IMR-90 (cell line): ENCODE data around the gene PFKFB1. TPM values are rescaled to one million over a fixed set of nuclear protein-coding genes. Genes with fewer than 3 reads are reported as not detected.

Source experiments
- ATAC-seq: fragments of 200-7000 bp; cut with Tn5 transposase; 2 replicates; pipeline ENCODE4 v1.9.1; 2020; ENCODE audit warnings: low read depth, mild to moderate bottlenecking, moderate library complexity
- BruUV-seq: library from RNA; stranded (reverse); fragments of 400-500 nt; replicated peaks from 2 replicates; lab custom pipeline; 2021; lab: Mats Ljungman, UMichigan
- CTCF ChIA-PET: fragments of 300-600 bp; formaldehyde crosslinking; extraction: SDS; loops from one replicate; lab custom pipeline; 2021; ENCODE audit warnings: antibody characterized with exemption; lab: Yijun Ruan, JAX
- POLR2A ChIA-PET: fragments of 300-600 bp; sonication (Branson Sonifier 250); formaldehyde crosslinking; loops from one replicate; lab custom pipeline; 2022; ENCODE audit warnings: antibody characterized with exemption; ENCODE audit not compliant: unreplicated experiment; lab: Charles Lee
- DNase-seq: peaks from one replicate; pipeline ENCODE4 v3.0.0; 2013
- H2AFZ ChIP-seq: replicated peaks from 2 replicates; pipeline ENCODE3; 2013; ENCODE audit warnings: low read length, mild to moderate bottlenecking; ENCODE audit not compliant: poor library complexity
- H2AK5ac ChIP-seq: 2 replicates; pipeline ENCODE4 v1.6.1; 2013; ENCODE audit warnings: low read depth, low read length, inconsistent platforms
- H2AK9ac ChIP-seq: replicated peaks from 2 replicates; pipeline ENCODE3; 2013; ENCODE audit warnings: mild to moderate bottlenecking, low read depth, low read length, moderate library complexity; ENCODE audit not compliant: poor library complexity
- H2BK120ac ChIP-seq: 2 replicates; pipeline ENCODE4 v1.6.1; 2013; ENCODE audit warnings: low read depth, low read length, inconsistent platforms
- H2BK15ac ChIP-seq: 3 replicates; pipeline ENCODE4 v1.6.1; 2013; ENCODE audit warnings: low read depth, low read length, inconsistent platforms
- H2BK20ac ChIP-seq: 2 replicates; pipeline ENCODE4 v1.6.1; 2013; ENCODE audit warnings: low read depth, mild to moderate bottlenecking, inconsistent platforms, low read length, moderate library complexity
- H2BK5ac ChIP-seq: 2 replicates; pipeline ENCODE4 v1.6.1; 2013; ENCODE audit warnings: mild to moderate bottlenecking, low read depth, low read length, inconsistent platforms; ENCODE audit not compliant: poor library complexity, severe bottlenecking
- H3K14ac ChIP-seq: replicated peaks from 2 replicates; pipeline ENCODE4 v1.6.1; 2013; ENCODE audit warnings: low read depth, low read length, inconsistent platforms
- H3K18ac ChIP-seq: 2 replicates; pipeline ENCODE4 v1.6.1; 2013; ENCODE audit warnings: low read depth, low read length, control low read depth
- H3K23ac ChIP-seq: 2 replicates; pipeline ENCODE4 v1.6.1; 2013; ENCODE audit warnings: low read depth, low read length, inconsistent platforms
- H3K27ac ChIP-seq: 2 replicates; pipeline ENCODE4 v1.5.1; 2013; ENCODE audit warnings: mild to moderate bottlenecking, control low read depth, low read length; ENCODE audit not compliant: insufficient read depth
- H3K27me3 ChIP-seq: 2 replicates; pipeline ENCODE4 v1.6.1; 2013; ENCODE audit warnings: low read length; ENCODE audit not compliant: control insufficient read depth, insufficient read depth
- H3K36me3 ChIP-seq: 2 replicates; pipeline ENCODE4 v1.6.1; 2013; ENCODE audit warnings: low read length, mixed read lengths; ENCODE audit not compliant: control insufficient read depth, insufficient read depth
- H3K4ac ChIP-seq: 2 replicates; pipeline ENCODE4 v1.6.1; 2013; ENCODE audit warnings: low read depth, low read length, inconsistent platforms
- H3K4me1 ChIP-seq: 2 replicates; pipeline ENCODE4 v1.6.1; 2013; ENCODE audit warnings: low read length, mixed read lengths; ENCODE audit not compliant: control insufficient read depth, insufficient read depth
- H3K4me2 ChIP-seq: 2 replicates; pipeline ENCODE4 v1.6.1; 2013; ENCODE audit warnings: low read depth, mild to moderate bottlenecking, control low read depth, low read length, moderate library complexity
- H3K4me3 ChIP-seq: 2 replicates; pipeline ENCODE4 v1.5.1; 2013; ENCODE audit warnings: low read depth, mild to moderate bottlenecking, control low read depth, low read length, moderate library complexity; ENCODE audit not compliant: insufficient read depth
- H3K56ac ChIP-seq: 2 replicates; pipeline ENCODE4 v1.6.1; 2013; ENCODE audit warnings: low read length, inconsistent platforms; ENCODE audit not compliant: insufficient read depth; ENCODE audit errors: extremely low read depth
- H3K79me1 ChIP-seq, 2 experiments: 2 replicates each; pipeline ENCODE4 v1.6.1; 2013; ENCODE audit warnings: low read length in 2 of 2, inconsistent platforms in 1 of 2, low read depth in 1 of 2
- H3K9ac ChIP-seq: 2 replicates; pipeline ENCODE4 v1.6.1; 2013; ENCODE audit warnings: low read depth, low read length, control low read depth
- H3K9me1 ChIP-seq: 2 replicates; pipeline ENCODE4 v1.6.1; 2013; ENCODE audit warnings: low read length, inconsistent platforms; ENCODE audit not compliant: insufficient read depth
- H3K9me3 ChIP-seq: 2 replicates; pipeline ENCODE4 v1.6.1; 2013; ENCODE audit warnings: low read length; ENCODE audit not compliant: control insufficient read depth, insufficient read depth
- H4K20me1 ChIP-seq: 2 replicates; pipeline ENCODE4 v1.6.1; 2013; ENCODE audit warnings: low read length, inconsistent platforms; ENCODE audit not compliant: insufficient read depth
- H4K5ac ChIP-seq: 2 replicates; pipeline ENCODE4 v1.6.1; 2013; ENCODE audit warnings: mild to moderate bottlenecking, low read depth, low read length, control low read depth
- H4K8ac ChIP-seq, 2 experiments: 2 replicates each; pipeline ENCODE4 v1.6.1; 2013; ENCODE audit warnings: low read depth in 2 of 2, low read length in 2 of 2, control low read depth in 1 of 2, inconsistent platforms in 1 of 2
- H4K91ac ChIP-seq: 2 replicates; pipeline ENCODE4 v1.6.1; 2013; ENCODE audit warnings: low read depth, low read length, inconsistent platforms; ENCODE audit not compliant: insufficient read depth
- BHLHE40 ChIP-seq: fragments of 150-350 bp; IDR thresholded peaks from 2 replicates; pipeline ENCODE4 v1.6.1; 2016; ENCODE audit warnings: mild to moderate bottlenecking, low read depth, low read length
- CEBPB ChIP-seq: IDR thresholded peaks from 2 replicates; pipeline ENCODE4 v1.6.1; 2012; ENCODE audit warnings: low read depth, low read length, improper control_type of control experiment
- CHD1 ChIP-seq: IDR thresholded peaks from 2 replicates; pipeline ENCODE4 v1.6.1; 2012; ENCODE audit warnings: low read depth, low read length, improper control_type of control experiment
- FOS ChIP-seq: fragments of 150-350 bp; IDR thresholded peaks from 2 replicates; pipeline ENCODE4 v1.6.1; 2016; ENCODE audit warnings: low read depth, low read length
- MAFK ChIP-seq: IDR thresholded peaks from 2 replicates; pipeline ENCODE4 v1.6.1; 2012; ENCODE audit warnings: low read depth, low read length, improper control_type of control experiment
- MAZ ChIP-seq: IDR thresholded peaks from 2 replicates; pipeline ENCODE4 v1.6.1; 2012; ENCODE audit warnings: low read depth, mild to moderate bottlenecking, low read length, improper control_type of control experiment, moderate library complexity, borderline replicate concordance
- MXI1 ChIP-seq: IDR thresholded peaks from 2 replicates; pipeline ENCODE4 v1.6.1; 2012; ENCODE audit warnings: low read depth, mild to moderate bottlenecking, low read length, moderate library complexity, borderline replicate concordance
- NFE2L2 ChIP-seq: fragments of 150-350 bp; IDR thresholded peaks from 2 replicates; pipeline ENCODE4 v1.6.1; 2016; ENCODE audit warnings: low read depth, mild to moderate bottlenecking, low read length
- POLR2A ChIP-seq: IDR thresholded peaks from 2 replicates; pipeline ENCODE4 v1.6.1; 2012; ENCODE audit warnings: mild to moderate bottlenecking, low read depth, low read length
- RAD21 ChIP-seq: IDR thresholded peaks from 2 replicates; pipeline ENCODE4 v1.6.1; 2012; ENCODE audit warnings: low read length, improper control_type of control experiment
- RCOR1 ChIP-seq: IDR thresholded peaks from 2 replicates; pipeline ENCODE4 v1.6.1; 2012; ENCODE audit warnings: mild to moderate bottlenecking, low read length, improper control_type of control experiment; ENCODE audit not compliant: insufficient replicate concordance
- RFX5 ChIP-seq: IDR thresholded peaks from 2 replicates; pipeline ENCODE4 v1.8.0; 2012; ENCODE audit warnings: low read depth, mild to moderate bottlenecking, low read length, moderate library complexity
- SMC3 ChIP-seq: fragments of 150-350 bp; IDR thresholded peaks from 2 replicates; pipeline ENCODE4 v1.6.1; 2016; ENCODE audit warnings: low read depth, mild to moderate bottlenecking, antibody characterized with exemption, low read length, moderate library complexity
- WGBS, 2 experiments: methylation state at CpG; one replicate each; pipeline versions ENCODE4 v1.1.5 to v1.1.7; 2013; ENCODE audit warnings: missing lambda C conversion rate in 2 of 2; ENCODE audit not compliant: insufficient read length in 1 of 2; ENCODE audit errors: extremely low coverage in 2 of 2; 5-methylcytosine and 5-hydroxymethylcytosine counted together
- dilution Hi-C: fragments of 300-500 bp; cut with HindIII; formaldehyde crosslinking; loops from one replicate; pipeline ENCODE4 v1.14.3; 2018; ENCODE audit warnings: low sequenced_read_pairs; ENCODE audit not compliant: unreplicated experiment
- in situ Hi-C: fragments of 300-500 bp; cut with MboI; formaldehyde crosslinking; loops from 3 replicates; pipeline ENCODE4 v1.14.3; 2019; ENCODE audit warnings: low sequenced_read_pairs, inconsistent platforms, mixed read lengths
- intact Hi-C: fragments of 100-400 bp; cut with micrococcal nuclease; formaldehyde crosslinking; loops from 2 replicates; pipeline ENCODE4 v1.10.0; 2022
- polyA plus RNA-seq, 3 experiments: library from polyadenylated mRNA; depleted of rRNA; stranded (reverse); fragments of >200 nt; gene quantifications; 2 replicates each; pipeline ENCODE4 v1.2.3, GENCODE V29; 2012; ENCODE audit warnings: low replicate concordance in 1 of 3
- total RNA-seq: library from RNA; depleted of rRNA; stranded (reverse); fragments of >200 nt; gene quantifications from 2 replicates; pipeline ENCODE4 v1.2.3, GENCODE V29; 2012
- TF ChIP-seq, protein P1 (sequence below): fragments of 150-350 bp; IDR thresholded peaks from 2 replicates; pipeline ENCODE4 v1.6.1; 2017; ENCODE audit warnings: mild to moderate bottlenecking, antibody characterized with exemption, low read length, low read depth
- TF ChIP-seq, protein P2 (sequence below): fragments of 150-350 bp; IDR thresholded peaks from 2 replicates; pipeline ENCODE4 v1.6.1; 2016; ENCODE audit warnings: low read depth, mild to moderate bottlenecking, low read length, moderate library complexity, borderline replicate concordance
- TF ChIP-seq, protein P3 (sequence below): conservative IDR thresholded peaks from 2 replicates; pipeline ENCODE4 v1.5.1; 2012; ENCODE audit warnings: mild to moderate bottlenecking, low read depth, low read length, improper control_type of control experiment

Gene PFKFB1
- total and polyA plus RNA-seq, 2 of the 4 experiments (the other 2 are of a cell fraction): under 0.01 to 0.15 TPM

DNA sequence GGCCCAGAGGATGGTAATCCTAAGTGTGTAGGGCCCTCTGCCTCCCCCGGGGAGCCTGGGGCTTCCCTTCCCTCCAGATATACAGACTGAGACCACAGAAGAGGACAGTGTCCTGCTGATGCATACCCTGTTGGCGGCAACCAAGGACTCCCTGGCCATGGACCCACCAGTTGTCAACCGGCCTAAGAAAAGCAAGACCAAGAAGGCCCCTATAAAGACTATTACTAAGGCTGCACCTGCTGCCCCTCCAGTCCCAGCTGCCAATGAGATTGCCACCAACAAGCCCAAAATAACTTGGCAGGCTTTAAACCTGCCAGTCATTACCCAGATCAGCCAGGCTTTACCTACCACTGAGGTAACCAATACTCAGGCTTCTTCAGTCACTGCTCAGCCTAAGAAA lies 71.4 kb downstream of the PFKFB1 start:
- Histone ChIP-seq H3K4me3 (no peak overlapping the region), H3K4ac (no peak overlapping the region), H3K79me1 (peaks cover 0 to 7% of the 10 kb centered on the region in 2 experiments; a peak in 2 of 4 replicates), H3K9me3 (no peaks in the 10 kb centered on the region), H3K18ac (no peak overlapping the region), H3K14ac (no peak overlapping the region), H2AFZ (peak overlapping the region; percentile 8), H4K8ac (no peak overlapping the region), H3K9me1 (no peaks in the 10 kb centered on the region; the same call in 1 of the 2 replicates), H3K4me2 (no peak overlapping the region), H2BK15ac (no peak overlapping the region), H2BK120ac (no peak overlapping the region), H4K91ac (no peak overlapping the region), H2AK9ac (no peak overlapping the region), H3K4me1 (no peaks in the 10 kb centered on the region), H3K27me3 (no peaks in the 10 kb centered on the region), H3K23ac (no peak overlapping the region), H3K27ac (no peak overlapping the region), H4K20me1 (no peaks in the 10 kb centered on the region; the same call in 1 of the 2 replicates), H3K9ac (no peak overlapping the region), H4K5ac (no peak overlapping the region), H2AK5ac (no peak overlapping the region), H3K36me3 (peaks cover 15% of the 10 kb centered on the region), H3K56ac (no peak overlapping the region), H2BK5ac (no peak overlapping the region), H2BK20ac (no peak overlapping the region)
- no peak for ATAC-seq
- no peak for DNase-seq
- in situ Hi-C loops: no loop called here
- intact Hi-C loops: no loop called here
- no CpG with 5 or more reads among the region's 3 CpGs for WGBS, 2 experiments
- no peak for TF ChIP-seq MAZ
- TF ChIP-seq, protein P1, sequence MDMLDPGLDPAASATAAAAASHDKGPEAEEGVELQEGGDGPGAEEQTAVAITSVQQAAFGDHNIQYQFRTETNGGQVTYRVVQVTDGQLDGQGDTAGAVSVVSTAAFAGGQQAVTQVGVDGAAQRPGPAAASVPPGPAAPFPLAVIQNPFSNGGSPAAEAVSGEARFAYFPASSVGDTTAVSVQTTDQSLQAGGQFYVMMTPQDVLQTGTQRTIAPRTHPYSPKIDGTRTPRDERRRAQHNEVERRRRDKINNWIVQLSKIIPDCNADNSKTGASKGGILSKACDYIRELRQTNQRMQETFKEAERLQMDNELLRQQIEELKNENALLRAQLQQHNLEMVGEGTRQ: no peak
- TF ChIP-seq FOS: no peak
- TF ChIP-seq CHD1: no peak
- TF ChIP-seq, protein P2, sequence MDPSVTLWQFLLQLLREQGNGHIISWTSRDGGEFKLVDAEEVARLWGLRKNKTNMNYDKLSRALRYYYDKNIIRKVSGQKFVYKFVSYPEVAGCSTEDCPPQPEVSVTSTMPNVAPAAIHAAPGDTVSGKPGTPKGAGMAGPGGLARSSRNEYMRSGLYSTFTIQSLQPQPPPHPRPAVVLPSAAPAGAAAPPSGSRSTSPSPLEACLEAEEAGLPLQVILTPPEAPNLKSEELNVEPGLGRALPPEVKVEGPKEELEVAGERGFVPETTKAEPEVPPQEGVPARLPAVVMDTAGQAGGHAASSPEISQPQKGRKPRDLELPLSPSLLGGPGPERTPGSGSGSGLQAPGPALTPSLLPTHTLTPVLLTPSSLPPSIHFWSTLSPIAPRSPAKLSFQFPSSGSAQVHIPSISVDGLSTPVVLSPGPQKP: no peak
- TF ChIP-seq RAD21: no peak
- no peak for TF ChIP-seq RFX5
- TF ChIP-seq POLR2A: no peak
- TF ChIP-seq SMC3: no peak
- no peak for TF ChIP-seq MAFK
- TF ChIP-seq, protein P3, sequence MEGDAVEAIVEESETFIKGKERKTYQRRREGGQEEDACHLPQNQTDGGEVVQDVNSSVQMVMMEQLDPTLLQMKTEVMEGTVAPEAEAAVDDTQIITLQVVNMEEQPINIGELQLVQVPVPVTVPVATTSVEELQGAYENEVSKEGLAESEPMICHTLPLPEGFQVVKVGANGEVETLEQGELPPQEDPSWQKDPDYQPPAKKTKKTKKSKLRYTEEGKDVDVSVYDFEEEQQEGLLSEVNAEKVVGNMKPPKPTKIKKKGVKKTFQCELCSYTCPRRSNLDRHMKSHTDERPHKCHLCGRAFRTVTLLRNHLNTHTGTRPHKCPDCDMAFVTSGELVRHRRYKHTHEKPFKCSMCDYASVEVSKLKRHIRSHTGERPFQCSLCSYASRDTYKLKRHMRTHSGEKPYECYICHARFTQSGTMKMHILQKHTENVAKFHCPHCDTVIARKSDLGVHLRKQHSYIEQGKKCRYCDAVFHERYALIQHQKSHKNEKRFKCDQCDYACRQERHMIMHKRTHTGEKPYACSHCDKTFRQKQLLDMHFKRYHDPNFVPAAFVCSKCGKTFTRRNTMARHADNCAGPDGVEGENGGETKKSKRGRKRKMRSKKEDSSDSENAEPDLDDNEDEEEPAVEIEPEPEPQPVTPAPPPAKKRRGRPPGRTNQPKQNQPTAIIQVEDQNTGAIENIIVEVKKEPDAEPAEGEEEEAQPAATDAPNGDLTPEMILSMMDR: no peak
- no peak for TF ChIP-seq RCOR1
- TF ChIP-seq MXI1: no peak
- TF ChIP-seq CEBPB: no peak
- TF ChIP-seq BHLHE40: no peak
- no peak for TF ChIP-seq NFE2L2
- BruUV-seq: no TSS peak
- dilution Hi-C loops: no loop called here
- CTCF ChIA-PET: no interaction called here
- POLR2A ChIA-PET: no interaction called here
